GM12873 (cell line): ENCODE measurements around the gene CAMK1D.

Source experiments
- CTCF ChIP-seq: IDR thresholded peaks from 2 replicates; pipeline ENCODE4 v1.5.1; 2012; ENCODE audit warnings: low read depth, mild to moderate bottlenecking, moderate library complexity, low read length, control low read depth; ENCODE audit not compliant: insufficient read depth; ENCODE audit errors: missing control alignments

Gene CAMK1D

GRCh38 chr10:12382956-12383531 lies 33.7 kb downstream of the CAMK1D start:
- no peak for TF ChIP-seq CTCF

GRCh38 chr10:12384906-12385305 lies 35.6 kb downstream of the CAMK1D start:
- no peak for TF ChIP-seq CTCF

- no peak for TF ChIP-seq CTCF
These were observed 38.3 kb downstream of the CAMK1D start for GRCh38 chr10:12387561-12388210.

GRCh38 chr10:12388671-12389070 lies 39.3 kb downstream of the CAMK1D start:
- TF ChIP-seq CTCF = no peak

- TF ChIP-seq CTCF = no peak
These were observed 39.9 kb downstream of the CAMK1D start for GRCh38 chr10:12389154-12389734.

GRCh38 chr10:12390733-12391132 lies 41.4 kb downstream of the CAMK1D start:
- TF ChIP-seq CTCF = no peak

- no peak for TF ChIP-seq CTCF
These were observed 41.9 kb downstream of the CAMK1D start for GRCh38 chr10:12391206-12391605.
